ENCODE results near the gene PLCL1. TPM values are rescaled to one million over a fixed set of nuclear protein-coding genes. Genes with fewer than 3 reads are reported as not detected.

Gene PLCL1
- total RNA-seq, 1 experiment from 2014 or later: 0.02 TPM

DNA sequence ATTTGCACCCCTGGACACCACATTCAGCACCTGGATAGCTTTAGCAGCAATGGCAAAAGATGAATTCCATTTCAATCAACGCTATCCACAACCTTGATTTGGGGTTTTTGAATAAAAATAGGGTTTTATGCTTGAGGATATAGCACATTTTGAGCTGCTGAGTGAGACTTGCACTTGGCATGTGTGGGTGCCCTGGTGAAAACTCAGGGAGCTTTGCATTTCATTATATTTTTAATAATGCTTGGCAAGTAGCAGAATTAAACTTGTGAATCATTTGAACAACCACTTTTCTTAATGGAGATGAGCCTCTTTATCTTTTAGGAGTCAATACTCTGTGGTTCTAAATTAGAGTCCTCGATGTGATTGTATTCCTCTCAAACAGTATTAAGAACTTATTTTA lies 252.4 kb downstream of the PLCL1 start:
- DNase-seq (ENCODE audit: low read depth): no peak

DNA sequence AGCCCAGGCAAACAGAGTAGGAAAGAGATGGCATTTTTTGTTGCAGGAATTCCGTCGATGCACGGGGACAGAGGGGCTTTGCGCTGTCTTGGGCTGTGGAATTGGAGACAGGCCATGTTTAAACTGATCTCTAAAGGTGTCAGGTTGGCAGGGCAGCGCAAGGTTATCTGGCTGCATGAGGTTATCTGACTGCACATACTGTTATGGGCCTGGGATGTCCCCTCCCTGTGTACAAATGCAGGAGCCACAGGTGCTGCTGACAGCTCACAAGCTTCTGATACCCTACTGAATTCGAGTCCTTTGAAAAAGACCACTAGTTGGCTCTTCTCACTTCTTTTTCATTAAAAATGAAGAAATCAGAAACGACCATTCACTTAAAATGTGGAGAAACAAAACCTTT lies 255.4 kb downstream of the PLCL1 start:
- no peak for DNase-seq (ENCODE audit: low read depth)

GRCh38 chr2:198060277-198060676 lies 255.9 kb downstream of the PLCL1 start:
- no peak for DNase-seq (ENCODE audit: low read depth)

- no peak for DNase-seq (ENCODE audit: low read depth)
Measured at GRCh38 chr2:198062826-198063225, 258.4 kb downstream of the PLCL1 start.

- DNase-seq (ENCODE audit: low read depth): no peak
Measured at GRCh38 chr2:198063242-198063641, 258.8 kb downstream of the PLCL1 start.

DNA sequence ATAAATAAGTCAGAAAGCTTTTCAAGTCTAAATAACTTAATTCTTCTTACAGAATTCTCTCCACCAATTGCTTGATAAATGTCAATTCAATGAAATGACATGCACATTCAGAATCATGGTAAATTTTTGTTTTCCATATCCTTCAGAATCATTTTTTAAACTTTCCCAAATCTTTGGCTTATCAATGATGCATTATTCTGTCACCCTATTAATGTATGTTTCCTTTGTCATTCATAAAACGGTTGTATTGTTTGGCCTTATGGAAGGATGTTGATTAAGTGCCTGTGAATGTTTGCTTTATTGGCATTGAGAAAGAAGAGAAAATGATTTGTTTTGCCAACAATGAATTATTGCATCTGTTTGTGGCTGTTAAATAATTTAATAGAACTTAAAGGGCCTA lies 260.9 kb downstream of the PLCL1 start:
- no peak for DNase-seq (ENCODE audit: low read depth)

DNA sequence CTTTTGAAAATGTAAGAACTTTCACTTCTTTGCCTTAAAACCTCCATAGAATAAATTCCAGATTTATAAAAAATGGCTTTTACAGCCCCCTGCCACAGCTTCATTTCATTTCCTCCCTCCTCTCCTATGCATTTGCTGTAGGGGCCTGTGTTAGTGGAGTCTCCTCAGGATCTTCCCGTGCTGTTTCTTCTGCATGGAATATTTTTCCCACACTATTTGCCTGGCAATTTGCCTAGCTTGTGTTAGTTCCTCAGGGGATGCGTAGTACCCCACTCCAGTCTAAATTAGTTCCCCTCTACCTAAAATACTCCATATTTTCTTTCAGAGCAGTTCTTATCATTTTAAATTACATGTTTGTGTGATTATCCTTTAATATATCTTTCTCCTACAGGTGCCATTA lies 262.2 kb downstream of the PLCL1 start:
- no peak for DNase-seq (ENCODE audit: low read depth)

- no peak for DNase-seq (ENCODE audit: low read depth)
Measured at GRCh38 chr2:198072655-198073054, 268.3 kb downstream of the PLCL1 start.

- DNase-seq (ENCODE audit: low read depth): no peak
Measured at GRCh38 chr2:198073253-198073652, 268.9 kb downstream of the PLCL1 start.

- DNase-seq (ENCODE audit: low read depth): no peak
Measured at GRCh38 chr2:198077477-198077876, 273.1 kb downstream of the PLCL1 start.

DNA sequence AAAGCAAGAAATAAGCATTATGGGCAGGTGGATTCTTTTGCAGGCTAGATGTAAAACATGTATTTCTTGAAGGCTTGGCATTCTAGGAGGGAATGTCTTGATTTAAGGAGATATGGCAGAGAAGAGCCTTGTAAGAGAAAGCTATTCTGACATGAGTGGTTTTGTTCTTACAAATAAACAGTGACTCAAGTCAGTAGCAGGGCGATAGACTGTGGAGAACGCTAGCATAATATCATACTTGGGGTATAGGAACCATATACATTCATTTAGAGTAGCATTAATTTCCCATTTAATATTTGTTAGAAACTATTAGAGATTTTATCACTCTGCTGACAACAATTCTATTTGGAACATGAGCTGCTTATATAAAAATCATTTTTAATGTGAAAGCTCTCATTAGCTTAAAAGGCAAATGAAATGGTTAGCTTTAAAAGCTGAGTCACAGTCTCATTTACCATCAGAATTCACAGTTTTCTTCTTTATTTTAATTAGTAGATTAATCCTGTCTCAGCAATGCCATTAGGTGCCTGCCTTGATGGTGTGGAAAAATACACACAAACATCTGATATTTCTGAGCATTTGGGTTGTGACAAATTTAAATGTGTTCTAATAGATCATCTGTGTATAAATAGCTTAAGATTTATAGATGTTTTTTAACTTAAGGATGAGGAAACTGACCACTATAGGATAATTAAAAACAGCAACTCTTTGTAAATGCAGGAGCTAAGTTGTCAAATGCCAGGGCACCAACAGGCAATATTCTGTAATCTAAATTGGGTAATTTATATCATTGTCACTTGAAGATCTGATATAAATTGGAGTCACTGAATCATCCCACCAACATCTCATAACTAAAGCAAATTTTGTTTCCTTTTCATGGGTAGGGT lies 276.7 kb downstream of the PLCL1 start:
- no peak for DNase-seq (ENCODE audit: low read depth)

DNA sequence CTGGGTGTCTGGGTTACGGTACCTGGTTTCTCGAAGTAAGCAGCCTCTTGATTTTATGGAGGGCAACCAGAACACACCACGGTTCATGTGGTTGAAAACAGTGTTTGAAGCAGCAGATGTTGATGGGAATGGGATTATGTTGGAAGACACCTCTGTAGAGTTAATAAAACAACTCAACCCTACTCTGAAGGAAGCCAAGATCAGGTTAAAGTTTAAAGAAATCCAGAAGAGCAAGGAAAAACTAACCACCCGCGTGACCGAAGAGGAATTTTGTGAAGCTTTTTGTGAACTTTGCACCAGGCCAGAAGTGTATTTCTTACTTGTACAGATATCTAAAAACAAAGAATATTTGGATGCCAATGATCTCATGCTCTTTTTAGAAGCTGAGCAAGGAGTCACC lies 279.8 kb downstream of the PLCL1 start:
- DNase-seq (ENCODE audit: low read depth): no peak

DNA sequence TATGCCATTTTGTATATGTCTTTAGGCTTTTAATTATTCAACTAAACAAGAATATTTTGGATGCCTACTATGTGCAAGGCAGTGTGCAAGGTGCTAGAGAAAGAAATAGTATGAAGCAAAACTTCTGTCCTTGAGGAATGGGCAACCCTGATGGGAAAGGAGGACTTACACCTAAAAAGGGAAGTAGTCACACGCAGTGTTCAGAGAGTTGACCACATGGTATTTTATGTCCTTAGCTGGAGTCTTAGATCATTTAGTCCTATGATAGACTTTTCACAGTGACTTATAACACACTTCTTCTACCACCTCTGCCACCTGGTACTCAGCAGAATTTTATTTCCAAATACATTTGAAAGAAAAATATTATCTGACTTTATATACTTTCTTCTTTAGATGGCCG lies 291.6 kb downstream of the PLCL1 start:
- DNase-seq (ENCODE audit: low read depth): no peak

DNA sequence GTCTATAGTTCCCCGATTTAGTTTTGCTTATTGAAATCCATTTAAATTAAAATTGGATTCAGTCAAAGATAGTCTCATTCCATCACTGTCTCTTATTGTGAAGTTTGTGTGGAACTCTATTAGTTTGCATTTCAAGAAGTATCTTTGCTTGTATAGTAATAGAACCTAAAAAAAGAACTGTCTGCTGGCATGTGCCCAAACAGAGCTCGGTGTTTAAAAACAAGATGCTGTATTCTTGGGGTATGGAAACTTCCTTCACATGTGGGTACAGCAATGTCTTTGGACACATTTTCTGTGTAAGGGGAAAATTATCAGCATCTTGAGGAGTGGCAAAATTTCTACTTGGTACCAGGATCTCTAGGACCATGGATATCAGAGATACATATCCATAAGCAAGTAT lies 292.6 kb downstream of the PLCL1 start:
- no peak for DNase-seq (ENCODE audit: low read depth)

DNA sequence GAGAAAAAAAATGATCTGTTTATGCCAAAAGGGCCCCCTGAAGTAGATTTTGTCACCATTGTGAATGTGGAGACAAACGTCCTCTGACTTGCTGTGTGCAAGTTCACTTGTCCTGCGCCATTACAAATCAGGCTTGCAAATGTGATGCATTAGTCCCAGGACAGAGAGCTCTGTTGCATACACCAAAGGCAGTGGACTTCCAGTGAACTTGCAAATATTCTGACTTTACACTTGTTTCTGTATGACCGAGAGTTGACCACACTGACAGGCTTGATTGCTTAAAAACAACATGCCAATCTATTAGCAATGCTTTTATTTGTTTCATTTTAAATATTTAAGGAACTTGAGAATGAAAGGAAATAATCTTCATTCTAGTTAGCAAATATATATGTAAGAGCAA lies 293.2 kb downstream of the PLCL1 start:
- no peak for DNase-seq (ENCODE audit: low read depth)

DNA sequence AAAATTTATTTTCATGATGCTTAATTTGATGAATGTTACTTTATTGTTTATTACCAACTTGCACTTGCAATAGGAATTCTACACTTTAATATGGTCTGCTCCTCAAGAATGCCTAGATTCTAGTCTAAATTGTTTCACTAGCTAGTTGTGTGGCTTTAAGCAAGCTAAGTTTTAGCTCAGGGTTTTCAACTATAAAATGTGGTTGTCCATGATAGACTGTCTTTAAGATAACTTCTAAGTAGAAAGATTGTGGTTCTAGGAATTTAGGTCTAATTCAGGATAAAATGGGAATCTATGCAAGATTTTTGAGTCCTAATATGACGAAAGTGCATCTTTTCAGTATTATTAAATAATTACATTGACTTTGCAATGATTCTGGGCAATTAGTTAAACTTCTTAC lies 294.0 kb downstream of the PLCL1 start:
- DNase-seq (ENCODE audit: low read depth): no peak

DNA sequence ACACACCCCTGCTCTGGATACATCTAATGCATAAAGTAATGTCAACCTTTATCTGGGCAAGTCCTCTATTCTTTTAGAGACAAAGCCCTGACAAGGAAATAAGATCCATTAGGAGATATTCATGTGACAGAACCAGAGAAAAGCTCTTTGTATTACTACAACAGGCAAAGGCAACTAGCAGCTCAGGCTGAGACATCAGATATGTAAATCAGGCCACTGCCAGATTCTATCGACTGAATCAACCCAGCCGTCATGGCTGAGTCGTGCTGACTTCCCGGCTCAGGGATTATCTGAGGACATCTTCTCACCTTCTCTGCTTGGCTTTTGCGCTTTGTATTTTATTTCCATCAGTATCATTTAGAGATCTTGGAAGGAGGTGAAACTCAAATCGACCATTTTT lies 294.5 kb downstream of the PLCL1 start:
- no peak for DNase-seq (ENCODE audit: low read depth)

DNA sequence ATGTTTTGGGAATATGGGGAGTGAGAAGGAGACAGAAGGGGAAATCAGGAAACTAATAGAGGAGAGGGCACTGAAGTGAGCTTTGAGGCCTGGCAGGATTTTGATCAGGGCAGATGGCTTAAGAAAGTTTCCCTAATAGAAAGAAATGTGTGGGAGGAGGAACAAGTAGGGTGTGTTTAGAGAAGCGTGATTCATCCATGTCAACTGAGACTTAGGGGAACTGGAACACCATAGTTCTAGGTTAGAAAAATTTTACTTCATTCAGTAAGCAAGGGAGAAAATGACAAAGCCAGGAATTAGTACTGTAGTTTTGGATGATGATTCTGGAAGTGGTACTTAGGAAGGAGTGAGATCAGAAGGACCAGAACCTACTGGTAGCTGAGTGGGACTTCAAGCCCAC lies 296.0 kb downstream of the PLCL1 start:
- no peak for DNase-seq (ENCODE audit: low read depth)

GRCh38 chr2:198101688-198102087 lies 297.3 kb downstream of the PLCL1 start:
- no peak for DNase-seq (ENCODE audit: low read depth)

DNA sequence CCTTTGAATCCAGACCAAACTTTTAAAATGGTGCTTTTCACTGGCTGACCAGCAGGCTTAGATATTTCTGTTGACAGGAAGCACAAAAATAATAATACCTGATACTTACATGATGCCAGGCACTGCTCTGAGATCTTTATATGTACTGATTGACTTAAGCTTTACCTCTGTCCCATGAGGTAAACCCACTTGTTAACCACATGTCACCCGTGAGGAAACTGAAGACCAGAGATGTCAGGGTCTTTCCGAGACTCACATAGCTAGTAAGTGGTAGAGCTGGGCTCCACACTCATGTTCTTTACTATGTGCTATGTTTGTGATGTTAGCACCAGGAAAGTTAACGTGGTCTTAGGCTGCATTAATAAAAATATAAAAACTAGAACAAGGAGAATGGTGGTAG lies 297.7 kb downstream of the PLCL1 start:
- no peak for DNase-seq (ENCODE audit: low read depth)

DNA sequence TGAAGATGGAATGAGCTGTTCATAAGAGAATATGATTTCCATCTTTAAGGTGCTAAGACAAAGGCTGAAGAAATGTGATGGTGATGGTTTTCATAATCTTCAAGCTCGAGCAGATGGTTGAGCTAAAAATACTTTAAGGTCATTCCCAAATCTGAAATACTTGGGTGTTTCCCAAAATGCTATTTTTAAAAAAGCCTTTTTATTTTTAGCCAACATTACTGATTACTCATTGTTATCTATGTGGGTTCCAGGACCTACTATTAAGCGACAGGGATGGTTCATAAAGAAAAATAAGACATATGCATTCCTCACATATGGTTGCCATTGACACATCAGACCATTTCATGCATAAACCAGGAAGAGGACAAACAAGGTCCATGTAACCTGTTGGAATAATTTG lies 298.5 kb downstream of the PLCL1 start:
- DNase-seq (ENCODE audit: low read depth): no peak

DNA sequence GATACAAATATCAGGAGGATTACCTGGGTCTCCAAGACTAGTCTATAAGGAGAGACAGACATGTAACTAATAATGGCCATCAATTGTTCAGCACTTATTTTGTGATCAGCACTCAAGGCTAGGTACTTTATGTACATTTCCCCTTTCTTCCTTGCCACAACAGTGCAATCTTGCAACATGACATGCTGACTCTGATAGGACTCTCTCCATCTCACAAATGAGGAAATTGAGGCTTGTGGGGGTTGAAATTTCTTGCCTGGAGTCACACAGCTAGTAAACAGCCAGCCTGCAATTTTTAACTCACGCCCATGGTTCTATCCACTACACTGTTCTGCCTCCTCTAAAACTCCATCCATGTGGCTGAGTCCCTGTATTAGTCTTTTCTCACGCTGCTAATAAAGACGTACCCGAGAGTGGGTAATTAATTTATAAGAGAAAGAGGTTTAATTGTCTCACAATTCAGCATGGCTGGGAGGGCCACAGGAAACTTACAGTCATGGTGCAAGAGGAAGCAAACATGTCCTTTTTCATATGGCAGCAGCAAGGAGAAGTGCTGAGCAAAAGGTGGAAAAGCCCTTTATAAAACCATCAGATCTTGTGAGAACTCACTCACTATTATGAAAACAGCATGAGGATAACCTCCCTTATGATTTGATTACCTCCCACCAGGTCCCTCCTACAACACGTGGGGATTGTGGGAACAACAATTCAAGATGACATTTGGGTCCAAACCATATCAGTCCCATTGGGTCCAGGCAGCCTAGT lies 302.4 kb downstream of the PLCL1 start:
- no peak for DNase-seq (ENCODE audit: low read depth)

- DNase-seq (ENCODE audit: low read depth): no peak
Measured at GRCh38 chr2:198113316-198113715, 308.9 kb downstream of the PLCL1 start.
